ENCODE results near the gene TNFSF12.

TNFSF12 gene

DNA sequence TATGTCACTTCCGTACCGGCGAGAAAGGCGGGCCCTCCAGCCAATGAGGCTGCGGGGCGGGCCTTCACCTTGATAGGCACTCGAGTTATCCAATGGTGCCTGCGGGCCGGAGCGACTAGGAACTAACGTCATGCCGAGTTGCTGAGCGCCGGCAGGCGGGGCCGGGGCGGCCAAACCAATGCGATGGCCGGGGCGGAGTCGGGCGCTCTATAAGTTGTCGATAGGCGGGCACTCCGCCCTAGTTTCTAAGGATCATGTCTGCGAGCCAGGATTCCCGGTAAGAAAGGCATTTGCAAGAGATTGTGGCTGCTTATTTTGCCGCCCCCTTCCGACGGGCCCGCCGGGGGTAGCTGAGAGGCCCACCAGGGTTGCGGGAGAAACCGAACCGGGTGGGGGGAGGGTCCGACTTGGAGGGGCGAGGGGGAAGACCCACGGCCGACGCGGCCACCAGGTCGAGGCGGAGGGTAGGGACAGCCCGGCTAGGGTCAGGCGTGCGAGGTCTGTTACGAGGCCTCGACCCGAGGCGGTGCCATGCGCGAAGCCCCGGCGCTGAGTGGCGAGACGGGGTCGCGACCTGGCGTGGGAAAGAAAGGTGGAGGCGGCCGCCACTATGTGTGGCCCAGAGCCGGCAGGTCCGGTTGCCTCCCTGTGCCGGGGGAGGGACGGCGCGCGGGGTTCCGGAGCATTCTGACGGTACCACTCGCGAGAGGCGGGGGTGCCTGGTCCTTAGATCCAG, 23.9 kb downstream of the TNFSF12 start (continued):
- TF ChIP-seq CREB5 (CRISPR knock-in tag; IDR thresholded peaks at IDR 0.05; ENCODE audit: low read depth) (no peak; the same call in 1 of the 2 replicates), ISL1 (CRISPR knock-in tag; IDR thresholded peaks at IDR 0.05) (no peak), RARB (CRISPR knock-in tag; IDR thresholded peaks at IDR 0.05) (peak; percentile 58; the same call in 1 of the 2 replicates), ZFP30 (CRISPR knock-in tag; IDR thresholded peaks at IDR 0.05) (peak; percentile 41; the same call in 1 of the 2 replicates), ZNF8 (CRISPR knock-in tag; IDR thresholded peaks at IDR 0.05) (no peak; the same call in 1 of the 2 replicates), TOX (CRISPR knock-in tag; IDR thresholded peaks at IDR 0.05; ENCODE audit: borderline replicate concordance) (peak; percentile 44; the same call in 1 of the 2 replicates), ZNF565 (CRISPR knock-in tag; conservative IDR thresholded peaks at IDR 0.05; ENCODE audit: low read depth) (no peak)
- TF ChIP-seq, protein P1, sequence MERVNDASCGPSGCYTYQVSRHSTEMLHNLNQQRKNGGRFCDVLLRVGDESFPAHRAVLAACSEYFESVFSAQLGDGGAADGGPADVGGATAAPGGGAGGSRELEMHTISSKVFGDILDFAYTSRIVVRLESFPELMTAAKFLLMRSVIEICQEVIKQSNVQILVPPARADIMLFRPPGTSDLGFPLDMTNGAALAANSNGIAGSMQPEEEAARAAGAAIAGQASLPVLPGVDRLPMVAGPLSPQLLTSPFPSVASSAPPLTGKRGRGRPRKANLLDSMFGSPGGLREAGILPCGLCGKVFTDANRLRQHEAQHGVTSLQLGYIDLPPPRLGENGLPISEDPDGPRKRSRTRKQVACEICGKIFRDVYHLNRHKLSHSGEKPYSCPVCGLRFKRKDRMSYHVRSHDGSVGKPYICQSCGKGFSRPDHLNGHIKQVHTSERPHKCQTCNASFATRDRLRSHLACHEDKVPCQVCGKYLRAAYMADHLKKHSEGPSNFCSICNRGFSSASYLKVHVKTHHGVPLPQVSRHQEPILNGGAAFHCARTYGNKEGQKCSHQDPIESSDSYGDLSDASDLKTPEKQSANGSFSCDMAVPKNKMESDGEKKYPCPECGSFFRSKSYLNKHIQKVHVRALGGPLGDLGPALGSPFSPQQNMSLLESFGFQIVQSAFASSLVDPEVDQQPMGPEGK (CRISPR knock-in tag; IDR thresholded peaks at IDR 0.05; ENCODE audit: borderline replicate concordance): peak; percentile 76; the same call in 1 of the 2 replicates

GRCh38 chr17:7573324-7574080, 24.6 kb downstream of the TNFSF12 start:
- no peak; the same call in 1 of the 2 replicates for TF ChIP-seq GLIS3 (CRISPR knock-in tag; IDR thresholded peaks at IDR 0.05)
- no peak for TF ChIP-seq ZNF70 (CRISPR knock-in tag; IDR thresholded peaks at IDR 0.05)
- TF ChIP-seq, protein P1 (CRISPR knock-in tag; IDR thresholded peaks at IDR 0.05; ENCODE audit: borderline replicate concordance): no peak; the same call in 1 of the 2 replicates
- peak; percentile 62; the same call in 1 of the 2 replicates for TF ChIP-seq ESRRG (CRISPR knock-in tag; IDR thresholded peaks at IDR 0.05)
- TF ChIP-seq CREB5 (CRISPR knock-in tag; IDR thresholded peaks at IDR 0.05; ENCODE audit: low read depth): 0 out of 2 replicates have a peak, but pooled peaks have one; percentile 15
- no peak for TF ChIP-seq TOX (CRISPR knock-in tag; IDR thresholded peaks at IDR 0.05; ENCODE audit: borderline replicate concordance)
- TF ChIP-seq ZFP30 (CRISPR knock-in tag; IDR thresholded peaks at IDR 0.05): peak; percentile 23; the same call in 1 of the 2 replicates
- peak; percentile 44 for ATAC-seq

DNA sequence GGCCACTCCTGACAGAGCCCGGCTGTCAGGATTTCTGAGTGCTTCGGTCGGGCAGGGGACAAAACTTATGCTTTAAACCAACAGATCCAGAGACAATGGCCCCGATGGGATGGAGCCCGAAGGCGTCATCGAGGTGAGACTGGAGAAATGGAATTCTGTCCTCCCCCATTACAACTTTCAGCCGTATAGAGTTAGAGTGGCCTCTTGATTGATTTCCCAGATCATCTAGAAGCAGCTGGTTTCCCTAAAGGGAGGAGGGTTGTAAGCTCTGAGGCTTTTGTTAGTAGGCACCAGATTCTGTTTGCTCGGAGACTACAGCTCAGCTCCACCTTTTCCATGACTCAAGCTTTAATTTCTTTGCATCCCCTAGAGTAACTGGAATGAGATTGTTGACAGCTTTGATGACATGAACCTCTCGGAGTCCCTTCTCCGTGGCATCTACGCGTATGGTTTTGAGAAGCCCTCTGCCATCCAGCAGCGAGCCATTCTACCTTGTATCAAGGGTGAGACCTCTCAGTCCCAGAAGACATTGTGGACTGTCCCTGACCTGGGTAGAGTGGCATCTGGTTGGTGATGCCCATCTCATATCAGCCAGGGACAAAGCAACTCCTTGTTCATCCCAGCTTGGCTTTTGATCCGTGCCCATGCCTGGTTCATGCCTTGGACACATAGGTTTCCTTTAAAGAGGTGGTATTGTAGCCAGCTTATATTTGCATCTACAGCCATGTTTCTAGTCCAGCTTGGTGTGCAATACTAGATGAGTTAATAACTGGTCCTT, 25.5 kb downstream of the TNFSF12 start:
- TF ChIP-seq ZNF70 (CRISPR knock-in tag; IDR thresholded peaks at IDR 0.05) (no peak), GLIS3 (CRISPR knock-in tag; IDR thresholded peaks at IDR 0.05) (no peak), RARB (CRISPR knock-in tag; IDR thresholded peaks at IDR 0.05) (no peak), ARNTL (CRISPR knock-in tag; IDR thresholded peaks at IDR 0.05; ENCODE audit: borderline replicate concordance, low read depth) (no peak), ZNF565 (CRISPR knock-in tag; conservative IDR thresholded peaks at IDR 0.05; ENCODE audit: low read depth) (no peak), CREB5 (CRISPR knock-in tag; IDR thresholded peaks at IDR 0.05; ENCODE audit: low read depth) (no peak)
- ATAC-seq: no peak

DNA sequence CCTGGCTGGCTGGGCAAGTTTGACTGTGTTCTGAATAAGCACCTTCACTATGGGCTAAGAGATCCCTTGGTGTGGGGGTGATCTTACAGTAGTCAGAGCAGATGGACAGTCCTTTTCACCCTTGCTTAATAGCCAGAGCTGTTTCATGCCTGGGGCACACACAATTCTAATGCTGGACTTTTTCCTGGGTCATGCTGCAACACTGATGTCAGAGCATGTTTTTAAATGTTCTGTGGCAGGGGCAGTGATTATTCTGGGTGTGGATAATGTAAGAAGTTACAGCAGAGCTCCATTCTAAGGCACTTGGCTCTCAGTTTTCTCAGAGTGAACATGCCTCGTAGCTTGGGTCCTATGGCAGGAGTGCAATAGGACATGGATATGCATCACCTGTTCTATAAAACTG, 26.6 kb downstream of the TNFSF12 start:
- TF ChIP-seq CSDC2 (CRISPR knock-in tag; IDR thresholded peaks at IDR 0.05): no peak
- TF ChIP-seq RARB (CRISPR knock-in tag; IDR thresholded peaks at IDR 0.05): no peak
- no peak for TF ChIP-seq OSR1 (CRISPR knock-in tag; IDR thresholded peaks at IDR 0.05)
- TF ChIP-seq TOX (CRISPR knock-in tag; IDR thresholded peaks at IDR 0.05; ENCODE audit: borderline replicate concordance): no peak
- no peak for ATAC-seq
